ENCODE results near the gene TLE2. TPM values are rescaled to one million over a fixed set of nuclear protein-coding genes. Genes with fewer than 3 reads are reported as not detected.

Gene TLE2
- total RNA-seq, 1 experiment from 2014 or later: 3.1 TPM

GRCh38 chr19:2982983-2983350 is 46.1 kb downstream of the TLE2 start:
- Histone ChIP-seq H3K4me2 (ENCODE audit: insufficient read depth, insufficient read length, low read length) (no peak overlapping the region), H3K18ac (ENCODE audit: insufficient read length, low read depth, low read length) (peak overlapping the region; percentile 50), H3K56ac (ENCODE audit: insufficient read length, low read depth, low read length) (no peak overlapping the region), H2AFZ (ENCODE audit: low read length) (no peak overlapping the region), H4K20me1 (ENCODE audit: control insufficient read depth, insufficient read depth, insufficient read length) (no peaks in the 10 kb centered on the region), H3K14ac (ENCODE audit: insufficient read depth, low read length) (no peak overlapping the region), H2BK5ac (ENCODE audit: insufficient read length, low read length) (no peak overlapping the region), H4K5ac (ENCODE audit: insufficient read length, low read depth, low read length) (no peak overlapping the region), H3K27me3 (ENCODE audit: insufficient read depth, low read length) (no peaks in the 10 kb centered on the region), H4K91ac (ENCODE audit: insufficient read length, low read depth, low read length) (peak overlapping the region; percentile 16), H3K79me1 (ENCODE audit: insufficient read depth, low read depth, low read length, poor library complexity, severe bottlenecking) (no peaks in the 10 kb centered on the region), H3K9ac (ENCODE audit: extremely low read depth, insufficient read length, low read length) (no peak overlapping the region), H3K4me1 (ENCODE audit: insufficient read depth, low read length) (peaks cover 5% of the 10 kb centered on the region; the same call in 1 of the 2 replicates), H3T11ph (ENCODE audit: low read length) (no peak overlapping the region), H3K79me2 (ENCODE audit: insufficient read depth, low read length) (no peaks in the 10 kb centered on the region), H2AK5ac (ENCODE audit: insufficient read length, low read length) (no peak overlapping the region), H2BK20ac (ENCODE audit: low read depth, low read length, poor library complexity, severe bottlenecking) (no peak overlapping the region), H3K9me3 (ENCODE audit: control insufficient read depth, low read depth, low read length) (no peaks in the 10 kb centered on the region), H2BK15ac (ENCODE audit: low read depth, low read length) (no peak overlapping the region), H3K4ac (ENCODE audit: low read depth, low read length) (no peak overlapping the region), H4K8ac (replicated peaks; ENCODE audit: insufficient read length, low read depth, low read length) (no peak overlapping the region), H2BK12ac (ENCODE audit: insufficient read length, low read depth, low read length) (peak overlapping the region; percentile 55), H3K23me2 (ENCODE audit: insufficient read length, low read depth, low read length, poor library complexity, severe bottlenecking) (no peaks in the 10 kb centered on the region), H2BK120ac (ENCODE audit: low read depth, low read length, poor library complexity, severe bottlenecking) (no peak overlapping the region), H3K27ac (ENCODE audit: insufficient read length, low read depth, low read length) (no peak overlapping the region), H3K23ac (ENCODE audit: insufficient read length, low read depth, low read length) (no peak overlapping the region)
- Mint-ChIP-seq H3K9me3 (peaks cover 0 to 4% of the 10 kb centered on the region in 2 experiments; a peak in 1 of 5 replicates), H3K27ac (no peak overlapping the region), H3K36me3 (ENCODE audit: insufficient read depth in 1 of 3, low read depth in 3 of 3) (no peaks in the 10 kb centered on the region), H3K27me3 (ENCODE audit: low read depth) (peaks cover 92% of the 10 kb centered on the region), H3K4me1 (peaks cover 26 to 53% of the 10 kb centered on the region in 2 experiments), H3K4me3 (peak overlapping the region in 1 of 2 experiments; percentile 63; a peak in 1 of 5 replicates)
- WGBS (ENCODE audit: extremely low coverage, insufficient read length, low lambda C conversion rate): no CpG with 5 or more reads among the region's 10 CpGs
- no peak for TF ChIP-seq CTCF (conservative IDR thresholded peaks at IDR 0.05)
- no peak for DNase-seq

Measured in H9 (cell line).